C4-2B (cell line): ENCODE data around the gene STK17B.
"Not testable (repeated sequence)": the region's sequence is repeated elsewhere in the genome, so short reads cannot be mapped to it uniquely, and the experiment has no call there.

Experiments used
- H3K27ac ChIP-seq: fragments of 450-650 bp; 2 replicates; pipeline ENCODE4 v1.5.1; 2017
- CTCF ChIP-seq: fragments of 450-650 bp; conservative IDR thresholded peaks from 2 replicates; pipeline ENCODE4 v1.5.1; 2017; ENCODE audit warnings: mild to moderate bottlenecking
- ZFX ChIP-seq: fragments of 450-650 bp; IDR thresholded peaks from 2 replicates; pipeline ENCODE4 v1.6.1; 2017

The STK17B gene

GRCh38 chr2:196097864-196098660, 73.3 kb downstream of the STK17B start:
- TF ChIP-seq CTCF (no peak), ZFX (no peak)
- H3K27ac ChIP-seq: no peak overlapping the region

GRCh38 chr2:196096982-196097745, 74.2 kb downstream of the STK17B start:
- TF ChIP-seq ZFX: no peak
- TF ChIP-seq CTCF: no peak
- no peak overlapping the region for H3K27ac ChIP-seq

- TF ChIP-seq CTCF (no peak), ZFX (no peak)
- no peak overlapping the region for H3K27ac ChIP-seq
Observed at GRCh38 chr2:196096264-196096663, 75.1 kb downstream of the STK17B start.

GRCh38 chr2:196089448-196089847, 81.9 kb downstream of the STK17B start:
- not testable (repeated sequence) for H3K27ac ChIP-seq

GRCh38 chr2:196088203-196088602, 83.2 kb downstream of the STK17B start:
- H3K27ac ChIP-seq: no peak overlapping the region
- no peak for TF ChIP-seq CTCF
- no peak for TF ChIP-seq ZFX

- TF ChIP-seq ZFX (no peak), CTCF (no peak)
- H3K27ac ChIP-seq: no peak overlapping the region
Observed at GRCh38 chr2:196086517-196087368, 84.6 kb downstream of the STK17B start.

- TF ChIP-seq ZFX (no peak), CTCF (no peak)
- H3K27ac ChIP-seq: no peak overlapping the region
Observed at GRCh38 chr2:196083601-196084000, 87.8 kb downstream of the STK17B start.
